Thymus (tissue), 11 donors: ENCODE data around the gene MDK. TPM values are rescaled to one million over a fixed set of nuclear protein-coding genes. Genes with fewer than 3 reads are reported as not detected.

Experiments used
- DNase-seq, 9 donors: peaks; one replicate each; pipeline ENCODE4 v3.0.0-alpha.2; 2013; ENCODE audit warnings: low spot score in 9 of 9, low read depth in 6 of 9, missing footprints in 1 of 9
- H3K27ac ChIP-seq, 2 donors: one replicate each; pipeline ENCODE4 v1.5.1; 2013; ENCODE audit warnings: control low read depth in 1 of 2, low read depth in 1 of 2, low read length in 1 of 2, mild to moderate bottlenecking in 1 of 2, moderate library complexity in 1 of 2
- H3K27me3 ChIP-seq, 2 donors: one replicate each; pipeline ENCODE4 v1.5.1; 2013; ENCODE audit warnings: low read length in 1 of 2; ENCODE audit not compliant: control insufficient read depth in 2 of 2, insufficient read depth in 1 of 2
- H3K36me3 ChIP-seq, 2 donors: one replicate each; pipeline ENCODE4 v1.5.1; 2013; ENCODE audit warnings: low read length in 1 of 2, mild to moderate bottlenecking in 1 of 2, moderate library complexity in 1 of 2; ENCODE audit not compliant: control insufficient read depth in 2 of 2, insufficient read depth in 2 of 2
- H3K4me1 ChIP-seq, 2 donors: one replicate each; pipeline ENCODE4 v1.5.1; 2013; ENCODE audit warnings: low read length in 2 of 2; ENCODE audit not compliant: control insufficient read depth in 2 of 2, insufficient read depth in 2 of 2
- H3K4me3 ChIP-seq, 2 donors: one replicate each; pipeline ENCODE4 v1.5.1; 2013; ENCODE audit warnings: low read length in 2 of 2, control low read depth in 1 of 2, mild to moderate bottlenecking in 1 of 2
- H3K9me3 ChIP-seq, 2 donors: one replicate each; pipeline ENCODE4 v1.5.1; 2013; ENCODE audit warnings: low read length in 1 of 2, mild to moderate bottlenecking in 1 of 2; ENCODE audit not compliant: control insufficient read depth in 2 of 2, insufficient read depth in 1 of 2
- WGBS: extraction: QIAGEN DNeasy Blood & Tissue Kit; methylation state at CpG from one replicate; pipeline ENCODE4 v1.1.7; 2013; 5-methylcytosine and 5-hydroxymethylcytosine counted together
- polyA plus RNA-seq: library from polyadenylated mRNA; stranded (reverse); fragments of 200-250 nt; gene quantifications from one replicate; pipeline ENCODE4 v1.2.3, GENCODE V29; 2013
- total RNA-seq: library from RNA; stranded (reverse); fragments of 120-200 nt; gene quantifications from one replicate; pipeline ENCODE4 v1.2.4, GENCODE V29; 2013
- donor health status: healthy.

The MDK gene
- total and polyA plus RNA-seq, 2 donors, result 149 to 150 TPM

- H3K27me3 ChIP-seq, result no peaks in the 10 kb centered on the region
- peaks cover 20 to 58% of the 10 kb centered on the region in 2 donors for H3K4me1 ChIP-seq
- peak overlapping the region; percentile 90 for H3K27ac ChIP-seq
- peak overlapping the region; percentile 54 to 75 for H3K4me3 ChIP-seq
- peaks cover 11 to 17% of the 10 kb centered on the region in 2 donors for H3K36me3 ChIP-seq
- DNase-seq, result no peak
- WGBS, result 65% methylated on average over 20 of the region's 20 CpGs
- H3K9me3 ChIP-seq, result no peaks in the 10 kb centered on the region
Measured at GRCh38 chr11:46362156-46363030, 19.1 kb upstream of the MDK start.

DNA sequence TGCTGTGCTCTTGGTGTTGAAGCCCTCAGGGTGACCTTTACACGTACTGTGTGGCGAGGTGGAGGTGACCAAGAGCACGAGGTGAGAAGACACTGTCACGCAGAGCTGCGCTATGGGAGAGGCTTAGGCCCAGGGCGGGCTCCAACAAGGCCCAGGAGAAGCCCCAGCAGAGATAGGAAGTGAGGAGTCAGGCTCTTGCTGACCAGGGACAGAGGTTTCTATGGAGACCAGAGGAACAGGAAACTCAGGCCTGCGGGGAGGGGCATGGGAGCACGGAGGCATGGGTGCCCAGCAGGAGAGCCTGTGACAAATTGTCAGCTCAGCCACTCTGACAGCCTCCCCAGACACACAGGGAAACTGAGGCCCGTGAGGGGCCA, 18.4 kb upstream of the MDK start:
- no peak for DNase-seq
- no peak overlapping the region for H3K4me3 ChIP-seq
- H3K27me3 ChIP-seq, result no peaks in the 10 kb centered on the region
- WGBS, result 81% methylated on average over 9 of the region's 9 CpGs
- peaks cover 14 to 15% of the 10 kb centered on the region in 2 donors for H3K36me3 ChIP-seq
- peak overlapping the region in 1 of 2 donors; percentile 46 for H3K27ac ChIP-seq
- peaks cover 17 to 56% of the 10 kb centered on the region in 2 donors for H3K4me1 ChIP-seq
- no peaks in the 10 kb centered on the region for H3K9me3 ChIP-seq

- H3K27ac ChIP-seq, result peak overlapping the region in 1 of 2 donors; percentile 46
- peaks cover 15 to 19% of the 10 kb centered on the region in 2 donors for H3K36me3 ChIP-seq
- WGBS, result 95% methylated on average over 21 of the region's 21 CpGs
- H3K4me1 ChIP-seq, result peaks cover 16 to 52% of the 10 kb centered on the region in 2 donors
- no peak for DNase-seq
- H3K27me3 ChIP-seq, result no peaks in the 10 kb centered on the region
- H3K4me3 ChIP-seq, result no peak overlapping the region
- H3K9me3 ChIP-seq, result no peaks in the 10 kb centered on the region
Measured at GRCh38 chr11:46363455-46364005, 17.9 kb upstream of the MDK start.

DNA sequence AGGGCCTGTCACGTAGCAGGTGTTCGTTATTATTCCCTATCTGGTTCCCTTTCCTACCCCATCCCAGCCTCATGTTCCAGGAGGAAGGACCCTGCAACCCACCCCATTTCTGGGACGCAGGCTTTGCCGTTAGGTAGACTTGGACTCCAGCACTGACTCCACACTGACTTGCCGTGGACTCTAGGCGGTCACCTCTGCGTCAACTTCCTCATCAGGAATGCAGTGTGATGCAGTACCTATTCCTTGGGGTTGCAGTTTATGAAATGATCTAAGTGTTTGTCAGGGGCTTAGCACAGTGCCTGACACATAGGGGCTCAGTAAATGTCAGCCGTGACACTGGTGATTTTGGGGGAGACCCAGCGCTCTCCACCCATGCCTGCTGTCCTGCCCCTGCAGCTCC, 17.4 kb upstream of the MDK start:
- no peak for DNase-seq
- H3K27me3 ChIP-seq, result no peaks in the 10 kb centered on the region
- WGBS, result 98% methylated on average over 9 of the region's 9 CpGs
- no peak overlapping the region for H3K27ac ChIP-seq
- peaks cover 19% of the 10 kb centered on the region in 2 donors for H3K36me3 ChIP-seq
- H3K4me1 ChIP-seq, result peaks cover 16 to 51% of the 10 kb centered on the region in 2 donors
- no peak overlapping the region for H3K4me3 ChIP-seq
- no peaks in the 10 kb centered on the region for H3K9me3 ChIP-seq

DNA sequence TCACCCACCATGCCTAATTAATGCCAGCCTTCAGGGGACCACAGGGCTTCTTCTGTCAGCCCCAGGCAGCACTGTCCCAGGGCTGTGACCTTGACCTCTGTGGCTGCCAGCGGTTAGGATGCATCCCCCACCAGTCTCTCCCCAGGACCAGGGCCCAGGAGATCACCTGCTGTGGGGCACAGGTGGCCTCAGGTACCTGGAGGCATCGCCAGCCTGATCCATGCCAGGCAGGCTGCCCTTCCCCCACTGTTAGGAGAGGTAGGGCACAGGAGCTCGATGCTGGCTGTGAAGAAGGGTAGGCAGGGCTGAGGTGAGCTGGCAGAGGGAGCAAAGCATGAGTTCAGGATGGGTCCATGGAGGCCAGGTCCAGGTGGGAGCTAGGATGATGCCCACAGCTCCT, 16.7 kb upstream of the MDK start:
- peaks cover 22 to 25% of the 10 kb centered on the region in 2 donors for H3K36me3 ChIP-seq
- no peak for DNase-seq
- no peak overlapping the region for H3K4me3 ChIP-seq
- peaks cover 16 to 51% of the 10 kb centered on the region in 2 donors for H3K4me1 ChIP-seq
- 94% methylated on average over 3 of the region's 3 CpGs for WGBS
- H3K27ac ChIP-seq, result no peak overlapping the region
- H3K9me3 ChIP-seq, result no peaks in the 10 kb centered on the region
- no peaks in the 10 kb centered on the region for H3K27me3 ChIP-seq

- no peak for DNase-seq
- no peak overlapping the region for H3K27ac ChIP-seq
- 95% methylated on average over 22 of the region's 22 CpGs for WGBS
- peaks cover 35 to 37% of the 10 kb centered on the region in 2 donors for H3K36me3 ChIP-seq
- no peaks in the 10 kb centered on the region for H3K9me3 ChIP-seq
- H3K4me1 ChIP-seq, result peaks cover 13 to 43% of the 10 kb centered on the region in 2 donors
- H3K4me3 ChIP-seq, result no peak overlapping the region
- H3K27me3 ChIP-seq, result no peaks in the 10 kb centered on the region
Measured at GRCh38 chr11:46366260-46366659, 15.2 kb upstream of the MDK start.

GRCh38 chr11:46366661-46367161, 14.8 kb upstream of the MDK start:
- peaks cover 39 to 42% of the 10 kb centered on the region in 2 donors for H3K36me3 ChIP-seq
- no peak overlapping the region for H3K27ac ChIP-seq
- 97% methylated on average over 31 of the region's 31 CpGs for WGBS
- DNase-seq, result no peak
- H3K4me3 ChIP-seq, result no peak overlapping the region
- H3K27me3 ChIP-seq, result no peaks in the 10 kb centered on the region
- H3K9me3 ChIP-seq, result no peaks in the 10 kb centered on the region
- peaks cover 13 to 39% of the 10 kb centered on the region in 2 donors for H3K4me1 ChIP-seq

DNA sequence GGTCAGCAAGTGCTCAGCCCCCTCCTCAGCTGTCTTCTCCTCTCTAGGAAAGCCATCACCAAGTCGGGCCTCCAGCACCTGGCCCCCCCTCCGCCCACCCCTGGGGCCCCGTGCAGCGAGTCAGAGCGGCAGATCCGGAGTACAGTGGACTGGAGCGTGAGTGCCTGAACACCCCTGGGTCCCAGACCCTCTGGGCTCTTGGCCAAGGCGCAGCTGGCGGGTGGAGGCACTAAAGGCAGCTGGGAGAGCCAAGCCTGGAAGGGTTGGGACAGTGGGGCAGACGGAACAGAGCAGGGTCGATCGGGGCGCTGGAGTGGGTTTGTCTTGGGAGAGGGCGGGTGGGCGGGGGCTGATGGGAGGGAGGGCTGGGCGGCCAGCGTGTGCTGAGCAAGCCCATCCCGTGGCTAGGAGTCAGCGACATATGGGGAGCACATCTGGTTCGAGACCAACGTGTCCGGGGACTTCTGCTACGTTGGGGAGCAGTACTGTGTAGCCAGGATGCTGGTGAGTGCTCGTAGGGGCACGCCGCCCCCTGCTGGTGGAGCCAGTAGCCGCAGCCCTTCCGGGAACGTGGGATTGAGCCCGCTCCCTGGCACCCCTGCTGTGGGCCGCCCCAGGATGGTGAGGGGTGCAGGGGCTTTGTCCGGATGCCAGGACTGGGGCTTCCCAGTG, 14.1 kb upstream of the MDK start:
- WGBS, result 46% methylated on average over 32 of the region's 32 CpGs
- H3K9me3 ChIP-seq, result no peaks in the 10 kb centered on the region
- no peak overlapping the region for H3K27ac ChIP-seq
- no peak overlapping the region for H3K4me3 ChIP-seq
- H3K4me1 ChIP-seq, result peaks cover 9 to 32% of the 10 kb centered on the region in 2 donors
- peaks cover 46 to 48% of the 10 kb centered on the region in 2 donors for H3K36me3 ChIP-seq
- no peaks in the 10 kb centered on the region for H3K27me3 ChIP-seq
- DNase-seq, result peak in 3 of 9 donors; percentile 62 to 79 (median 79)

DNA sequence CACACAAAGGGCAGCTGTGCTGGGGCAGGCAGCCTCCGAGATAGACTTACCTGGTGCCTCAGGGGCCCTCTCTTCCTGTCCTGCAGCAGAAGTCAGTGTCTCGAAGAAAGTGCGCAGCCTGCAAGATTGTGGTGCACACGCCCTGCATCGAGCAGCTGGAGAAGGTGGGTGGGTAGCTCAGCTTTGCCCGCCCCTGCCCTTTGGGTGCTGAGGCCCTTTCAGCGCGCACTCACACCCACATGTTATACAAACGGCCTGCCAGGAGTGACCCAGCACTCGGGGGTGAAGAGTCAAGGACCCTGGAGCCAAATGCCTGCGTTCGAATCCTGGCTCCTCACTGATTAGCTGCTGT, 13.6 kb upstream of the MDK start:
- DNase-seq, result no peak
- Histone ChIP-seq H3K27ac (no peak overlapping the region), H3K9me3 (no peaks in the 10 kb centered on the region), H3K36me3 (peaks cover 51 to 54% of the 10 kb centered on the region in 2 donors), H3K4me3 (no peak overlapping the region), H3K27me3 (no peaks in the 10 kb centered on the region), H3K4me1 (peaks cover 4 to 27% of the 10 kb centered on the region in 2 donors)
- WGBS, result 90% methylated on average over 12 of the region's 12 CpGs
